ENCODE results near the gene CYP1A1.

The CYP1A1 gene

GRCh38 chr15:74682954-74683353, 42.4 kb downstream of the CYP1A1 start:
- no peak for TF ChIP-seq CEBPB (IDR thresholded peaks at IDR 0.05)
- no peak for TF ChIP-seq ZBTB7A (IDR thresholded peaks at IDR 0.05; ENCODE audit: low read depth)
- TF ChIP-seq RAD21 (IDR thresholded peaks at IDR 0.05; ENCODE audit: low read depth): no peak
- TF ChIP-seq USF1 (IDR thresholded peaks at IDR 0.05): no peak

- TF ChIP-seq TEAD4 (IDR thresholded peaks at IDR 0.05) (no peak), NFIC (IDR thresholded peaks at IDR 0.05) (no peak), ZBTB7A (IDR thresholded peaks at IDR 0.05; ENCODE audit: low read depth) (no peak), CEBPB (IDR thresholded peaks at IDR 0.05) (no peak), RAD21 (IDR thresholded peaks at IDR 0.05; ENCODE audit: low read depth) (no peak), TCF12 (IDR thresholded peaks at IDR 0.05; ENCODE audit: low read depth) (no peak), FOXM1 (IDR thresholded peaks at IDR 0.05; ENCODE audit: borderline replicate concordance, low read depth) (no peak), USF1 (IDR thresholded peaks at IDR 0.05) (no peak)
These were observed 44.9 kb downstream of the CYP1A1 start for GRCh38 chr15:74680456-74680855.

DNA sequence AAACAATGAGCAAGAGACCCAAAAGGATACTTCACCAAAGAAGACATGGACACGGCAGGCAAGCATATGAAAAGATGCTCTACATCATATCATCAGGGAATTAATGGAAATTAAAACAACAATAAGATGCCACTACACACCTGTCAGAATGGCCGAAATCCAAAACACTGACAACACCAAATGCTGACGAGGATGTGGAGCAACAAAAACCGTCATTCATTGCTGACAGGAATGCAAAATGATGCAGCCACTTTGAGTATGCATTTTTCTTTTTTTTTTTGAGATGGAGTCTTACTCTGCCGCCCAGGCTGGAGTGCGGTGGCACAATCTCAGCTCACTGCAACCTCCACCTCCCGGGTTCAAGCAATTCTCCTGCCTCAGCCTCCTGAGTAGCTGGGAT, 48.5 kb downstream of the CYP1A1 start:
- TF ChIP-seq NFIC (IDR thresholded peaks at IDR 0.05) (no peak), CREB1 (IDR thresholded peaks at IDR 0.05; ENCODE audit: low read depth) (no peak), TCF12 (IDR thresholded peaks at IDR 0.05; ENCODE audit: low read depth) (no peak), TAF1 (IDR thresholded peaks at IDR 0.05; ENCODE audit: low read depth) (no peak), EP300 (IDR thresholded peaks at IDR 0.05; ENCODE audit: borderline replicate concordance) (no peak), TEAD4 (IDR thresholded peaks at IDR 0.05) (no peak), ZBTB7A (IDR thresholded peaks at IDR 0.05; ENCODE audit: low read depth) (no peak), FOXM1 (IDR thresholded peaks at IDR 0.05; ENCODE audit: borderline replicate concordance, low read depth) (no peak), USF1 (IDR thresholded peaks at IDR 0.05) (no peak), EGR1 (IDR thresholded peaks at IDR 0.05) (no peak), CEBPB (IDR thresholded peaks at IDR 0.05) (no peak), RAD21 (IDR thresholded peaks at IDR 0.05; ENCODE audit: low read depth) (no peak), REST (IDR thresholded peaks at IDR 0.05; ENCODE audit: low read depth) (no peak), YY1 (IDR thresholded peaks at IDR 0.05; ENCODE audit: low read depth) (no peak)
- TF ChIP-seq, protein P1, sequence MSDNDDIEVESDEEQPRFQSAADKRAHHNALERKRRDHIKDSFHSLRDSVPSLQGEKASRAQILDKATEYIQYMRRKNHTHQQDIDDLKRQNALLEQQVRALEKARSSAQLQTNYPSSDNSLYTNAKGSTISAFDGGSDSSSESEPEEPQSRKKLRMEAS (IDR thresholded peaks at IDR 0.05): no peak

DNA sequence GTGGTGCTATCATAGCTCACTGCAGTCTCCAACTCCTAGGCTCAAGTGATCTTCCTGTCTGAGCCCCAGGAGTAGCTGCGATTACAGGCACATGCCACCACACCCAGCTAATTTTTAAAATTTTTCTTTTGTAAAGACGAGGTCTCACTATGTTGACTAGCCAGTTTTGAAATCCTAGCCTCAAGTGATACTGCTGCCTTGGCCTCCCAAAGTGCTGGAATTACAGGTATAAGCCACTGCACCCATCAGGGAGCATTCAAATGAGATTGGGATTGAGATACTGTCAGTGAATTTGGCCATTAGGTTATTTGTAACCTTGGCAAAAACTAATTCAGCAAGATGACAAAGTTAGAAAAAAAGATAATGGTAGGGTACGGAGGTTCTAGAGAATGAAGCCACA, 51.2 kb downstream of the CYP1A1 start:
- TF ChIP-seq ZBTB7A (IDR thresholded peaks at IDR 0.05; ENCODE audit: low read depth) (no peak), TAF1 (IDR thresholded peaks at IDR 0.05; ENCODE audit: low read depth) (no peak), USF1 (IDR thresholded peaks at IDR 0.05) (no peak), TEAD4 (IDR thresholded peaks at IDR 0.05) (no peak), RAD21 (IDR thresholded peaks at IDR 0.05; ENCODE audit: low read depth) (no peak), EP300 (IDR thresholded peaks at IDR 0.05; ENCODE audit: borderline replicate concordance) (no peak), REST (IDR thresholded peaks at IDR 0.05; ENCODE audit: low read depth) (no peak), YY1 (IDR thresholded peaks at IDR 0.05; ENCODE audit: low read depth) (no peak), CEBPB (IDR thresholded peaks at IDR 0.05) (no peak), NFIC (IDR thresholded peaks at IDR 0.05) (no peak), EGR1 (IDR thresholded peaks at IDR 0.05) (no peak), CREB1 (IDR thresholded peaks at IDR 0.05; ENCODE audit: low read depth) (no peak), TCF12 (IDR thresholded peaks at IDR 0.05; ENCODE audit: low read depth) (no peak), FOXM1 (IDR thresholded peaks at IDR 0.05; ENCODE audit: borderline replicate concordance, low read depth) (no peak)
- TF ChIP-seq, protein P1 (IDR thresholded peaks at IDR 0.05): no peak

GRCh38 chr15:74669627-74670026, 55.7 kb downstream of the CYP1A1 start:
- TF ChIP-seq YY1 (IDR thresholded peaks at IDR 0.05; ENCODE audit: low read depth) (no peak), EGR1 (IDR thresholded peaks at IDR 0.05) (no peak), CREB1 (IDR thresholded peaks at IDR 0.05; ENCODE audit: low read depth) (no peak), CEBPB (IDR thresholded peaks at IDR 0.05) (no peak), USF1 (IDR thresholded peaks at IDR 0.05) (no peak), TAF1 (IDR thresholded peaks at IDR 0.05; ENCODE audit: low read depth) (no peak), FOXM1 (IDR thresholded peaks at IDR 0.05; ENCODE audit: borderline replicate concordance, low read depth) (no peak), REST (IDR thresholded peaks at IDR 0.05; ENCODE audit: low read depth) (no peak), NFIC (IDR thresholded peaks at IDR 0.05) (no peak), ZBTB7A (IDR thresholded peaks at IDR 0.05; ENCODE audit: low read depth) (no peak), TEAD4 (IDR thresholded peaks at IDR 0.05) (no peak), EP300 (IDR thresholded peaks at IDR 0.05; ENCODE audit: borderline replicate concordance) (no peak)
- TF ChIP-seq, protein P1 (IDR thresholded peaks at IDR 0.05): no peak

All from Ishikawa (cell line).